Measurements from ENCODE around the gene SV2C. TPM values are rescaled to one million over a fixed set of nuclear protein-coding genes. Genes with fewer than 3 reads are reported as not detected.

Gene SV2C
- total RNA-seq, 4 donors from 2014 or later, result 0.06 to 0.36 (median 0.13) TPM

DNA sequence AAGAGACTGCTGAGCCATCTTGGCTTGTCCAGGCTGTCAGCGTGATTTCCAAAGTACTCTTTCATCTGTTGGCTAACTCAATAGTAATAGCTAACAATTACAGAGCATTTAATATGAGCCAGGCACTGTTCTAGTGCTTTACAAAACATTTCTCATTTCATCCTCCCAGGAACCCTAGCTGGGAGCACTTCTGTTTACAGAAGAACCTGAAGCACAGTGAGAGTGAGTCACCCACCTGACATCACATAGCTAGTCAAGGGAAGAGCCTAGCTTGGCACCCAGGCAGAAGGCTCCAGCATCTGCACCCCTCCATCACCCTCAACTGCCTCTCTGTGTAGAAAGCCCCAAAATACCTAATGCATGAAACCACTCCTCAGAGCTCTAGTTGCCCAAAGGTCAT lies 262.4 kb downstream of the SV2C start:
- DNase-seq (ENCODE audit: low spot score) (no peak), ATAC-seq (ENCODE audit: low FRiP score) (no peak)
- TF ChIP-seq, protein P1, sequence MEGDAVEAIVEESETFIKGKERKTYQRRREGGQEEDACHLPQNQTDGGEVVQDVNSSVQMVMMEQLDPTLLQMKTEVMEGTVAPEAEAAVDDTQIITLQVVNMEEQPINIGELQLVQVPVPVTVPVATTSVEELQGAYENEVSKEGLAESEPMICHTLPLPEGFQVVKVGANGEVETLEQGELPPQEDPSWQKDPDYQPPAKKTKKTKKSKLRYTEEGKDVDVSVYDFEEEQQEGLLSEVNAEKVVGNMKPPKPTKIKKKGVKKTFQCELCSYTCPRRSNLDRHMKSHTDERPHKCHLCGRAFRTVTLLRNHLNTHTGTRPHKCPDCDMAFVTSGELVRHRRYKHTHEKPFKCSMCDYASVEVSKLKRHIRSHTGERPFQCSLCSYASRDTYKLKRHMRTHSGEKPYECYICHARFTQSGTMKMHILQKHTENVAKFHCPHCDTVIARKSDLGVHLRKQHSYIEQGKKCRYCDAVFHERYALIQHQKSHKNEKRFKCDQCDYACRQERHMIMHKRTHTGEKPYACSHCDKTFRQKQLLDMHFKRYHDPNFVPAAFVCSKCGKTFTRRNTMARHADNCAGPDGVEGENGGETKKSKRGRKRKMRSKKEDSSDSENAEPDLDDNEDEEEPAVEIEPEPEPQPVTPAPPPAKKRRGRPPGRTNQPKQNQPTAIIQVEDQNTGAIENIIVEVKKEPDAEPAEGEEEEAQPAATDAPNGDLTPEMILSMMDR (IDR thresholded peaks at IDR 0.05), result no peak

DNA sequence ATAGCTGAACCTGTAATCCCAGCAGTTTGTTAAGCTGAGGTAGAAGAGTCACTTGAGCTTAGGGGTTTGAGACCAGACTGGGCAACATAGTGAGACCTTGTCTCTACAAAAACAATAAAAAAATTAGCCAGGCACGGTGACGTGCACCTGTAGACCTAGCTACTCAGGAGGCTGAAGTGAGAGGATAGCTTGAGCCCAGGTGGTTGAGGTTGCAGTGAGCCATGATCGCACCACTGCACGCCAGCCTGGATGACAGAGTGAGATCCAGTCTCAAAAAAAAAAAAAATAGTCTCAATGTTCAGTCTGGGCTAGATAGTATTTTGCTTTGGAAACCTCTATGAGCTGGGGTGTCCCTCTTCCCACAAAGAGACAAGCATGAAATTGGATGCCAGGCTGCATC lies 268.0 kb downstream of the SV2C start:
- TF ChIP-seq, protein P1 (IDR thresholded peaks at IDR 0.05), result no peak
- no peak for DNase-seq (ENCODE audit: low spot score)
- ATAC-seq (ENCODE audit: low FRiP score), result no peak

DNA sequence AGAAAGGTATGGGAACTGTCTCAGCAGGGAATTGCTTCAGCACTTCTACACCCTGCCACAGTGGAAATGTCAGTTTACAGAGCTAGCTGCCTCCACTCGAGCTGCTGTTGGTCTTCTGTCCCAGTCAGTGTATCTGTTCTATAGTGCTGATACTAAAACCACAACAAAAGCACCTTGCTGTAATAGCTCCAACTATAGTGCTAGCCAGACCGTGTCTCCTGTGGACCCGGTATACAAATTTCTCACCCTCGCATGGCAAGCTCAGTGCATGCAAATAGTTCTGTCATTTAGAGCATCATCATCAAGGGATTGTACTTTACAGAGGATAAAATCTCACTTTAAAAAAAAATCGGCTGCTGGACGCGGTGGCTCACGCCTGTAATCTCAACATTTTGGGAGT lies 268.4 kb downstream of the SV2C start:
- ATAC-seq (ENCODE audit: low FRiP score), result no peak
- DNase-seq (ENCODE audit: low spot score), result no peak
- TF ChIP-seq, protein P1 (IDR thresholded peaks at IDR 0.05), result no peak

- no peak for DNase-seq (ENCODE audit: low spot score)
- TF ChIP-seq, protein P1 (IDR thresholded peaks at IDR 0.05), result no peak
- ATAC-seq (ENCODE audit: low FRiP score), result no peak
Observed at GRCh38 chr5:76356887-76357286, 273.7 kb downstream of the SV2C start.

DNA sequence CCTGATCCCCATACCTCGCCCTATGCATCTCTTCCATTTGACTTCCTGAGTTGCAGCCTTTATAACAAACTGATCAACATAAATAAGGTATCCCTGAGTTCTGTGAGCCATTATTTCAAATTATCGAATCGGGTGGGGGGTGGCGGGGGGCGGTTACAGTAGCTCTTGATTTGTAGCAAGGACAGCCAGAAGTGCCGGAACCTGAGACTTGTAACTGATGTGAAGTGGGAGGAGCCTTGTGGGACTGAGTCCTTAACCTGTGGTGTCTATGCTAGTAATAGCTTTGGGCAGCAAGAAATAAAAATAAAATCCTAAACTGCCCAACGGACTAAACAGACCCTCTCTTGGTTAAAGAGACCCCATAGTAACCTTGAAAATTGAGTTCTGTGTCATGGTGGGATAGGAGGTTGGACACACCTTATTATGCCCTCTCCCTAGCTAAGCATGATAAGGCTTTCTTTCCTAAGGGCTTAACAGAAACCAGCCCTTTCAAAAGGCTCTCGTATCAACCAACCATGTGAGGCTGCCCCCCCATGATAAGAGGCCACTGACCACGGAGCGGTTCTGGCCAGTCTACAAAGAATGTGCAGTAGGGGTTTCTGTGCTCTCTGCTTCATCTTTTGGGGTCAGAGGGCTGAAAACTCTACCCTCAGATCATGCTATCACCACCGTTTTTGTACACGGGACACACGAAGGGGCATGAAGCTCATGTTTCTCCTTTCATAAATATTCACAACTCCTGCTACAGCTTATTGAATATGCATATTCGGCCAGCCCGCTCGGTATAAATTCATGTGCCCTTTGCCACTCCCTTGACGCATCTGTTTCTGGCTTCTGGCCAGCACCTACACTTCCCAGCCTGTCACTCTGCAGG lies 280.4 kb downstream of the SV2C start:
- ATAC-seq (ENCODE audit: low FRiP score), result no peak
- DNase-seq (ENCODE audit: low spot score), result no peak
- TF ChIP-seq, protein P1 (IDR thresholded peaks at IDR 0.05), result no peak

DNA sequence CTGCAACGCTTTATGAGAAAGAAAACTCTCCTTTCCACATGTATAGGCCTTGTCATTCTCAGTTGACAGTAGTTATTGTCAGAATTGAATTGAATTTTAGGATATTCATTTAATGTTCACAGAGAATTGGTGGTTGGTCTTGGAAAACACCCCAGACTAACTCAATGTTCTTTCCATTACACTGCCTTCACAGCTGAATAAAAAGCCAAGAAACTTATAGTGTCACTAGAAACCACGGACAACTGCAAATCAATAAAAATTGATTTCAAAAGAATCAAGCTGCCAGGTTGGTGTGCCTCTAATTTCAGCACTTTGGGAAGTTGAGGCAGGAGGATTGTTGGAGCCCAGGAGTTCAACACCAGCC lies 281.0 kb downstream of the SV2C start:
- no peak for ATAC-seq (ENCODE audit: low FRiP score)

More for the DNA sequence above, 281.0 kb downstream of the SV2C start:
- TF ChIP-seq, protein P1 (IDR thresholded peaks at IDR 0.05), result no peak
- no peak for DNase-seq (ENCODE audit: low spot score)
